T-helper 22 cell (primary cell): Measurements from ENCODE around the gene FADS1.
A peak's percentile ranks its signal among the peaks of the same experiment; 100 is the strongest.

Experiments used
- DNase-seq: peaks from one replicate; pipeline ENCODE4 v3.0.0-alpha.2; 2020; ENCODE audit warnings: low read depth

The FADS1 gene

GRCh38 chr11:61760946-61761345 is 55.9 kb downstream of the FADS1 start:
- no peak for DNase-seq

DNA sequence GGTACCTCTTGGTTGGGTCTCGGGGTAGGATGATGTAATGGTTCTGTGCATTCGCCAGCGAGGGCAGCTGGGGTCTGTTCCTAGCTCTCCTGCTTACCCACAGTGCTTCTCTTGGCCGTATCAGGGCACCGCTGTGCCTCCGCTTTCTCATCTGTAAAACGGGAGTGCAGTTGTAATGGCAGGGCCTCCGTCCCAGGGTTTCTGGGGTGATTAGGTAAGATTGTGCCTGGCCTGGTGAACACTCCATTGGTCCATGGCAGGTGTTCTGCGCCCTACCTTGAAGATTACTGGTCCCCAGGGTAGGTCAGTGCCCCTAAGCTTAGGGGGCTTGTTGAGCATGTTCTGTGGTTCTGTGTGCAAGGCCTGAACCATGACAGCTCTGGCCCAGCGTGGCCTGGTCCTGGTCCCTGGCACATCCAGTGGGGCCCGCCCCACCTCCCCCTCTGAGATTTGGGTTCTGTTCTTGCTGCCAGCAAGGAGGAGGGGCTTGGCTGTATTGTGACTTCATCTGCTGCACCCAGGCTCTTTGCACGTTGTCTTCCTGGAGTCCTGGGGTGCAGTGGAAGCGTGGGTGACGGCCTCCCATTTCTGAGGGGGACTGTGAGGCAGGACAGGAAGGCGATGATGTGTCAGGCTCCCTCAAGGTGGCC is 59.5 kb downstream of the FADS1 start:
- no peak for DNase-seq

DNA sequence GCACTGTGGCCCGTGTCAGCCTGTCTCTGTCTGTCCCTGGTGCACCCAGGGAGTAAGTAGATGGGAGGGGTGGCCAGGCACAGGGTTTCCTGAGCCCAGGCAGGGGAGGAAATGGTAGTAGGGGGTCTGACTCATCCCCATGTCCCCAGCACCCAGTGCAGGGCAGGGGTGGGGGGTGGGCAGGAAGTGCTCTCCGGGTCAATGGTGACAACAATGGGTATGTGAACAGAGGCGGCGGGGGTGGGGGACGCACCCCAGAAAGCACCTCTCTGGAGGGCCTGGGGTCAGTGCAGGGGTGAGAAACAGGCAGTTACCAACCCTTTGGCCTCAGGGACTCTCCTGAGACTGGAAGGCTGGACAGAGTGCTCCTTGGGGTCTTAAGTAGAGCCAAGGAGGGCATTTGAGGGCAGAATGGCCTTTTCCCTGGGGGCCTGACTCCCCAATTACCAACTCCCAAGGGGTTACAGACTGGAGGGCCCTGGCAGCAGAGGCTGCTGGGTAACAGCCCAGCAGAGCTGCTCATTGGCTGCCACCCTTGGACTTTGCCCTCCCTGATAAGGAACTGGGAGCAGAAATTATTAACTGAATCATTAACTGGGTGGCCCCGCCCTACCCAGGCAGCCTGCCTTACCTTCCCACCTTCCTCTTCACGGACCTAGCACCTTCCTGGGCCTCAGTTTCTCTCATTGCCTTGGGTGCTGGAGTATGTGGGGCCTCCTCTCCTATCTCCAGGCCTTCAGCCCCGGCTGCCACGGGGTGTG is 60.2 kb downstream of the FADS1 start:
- no peak for DNase-seq

DNA sequence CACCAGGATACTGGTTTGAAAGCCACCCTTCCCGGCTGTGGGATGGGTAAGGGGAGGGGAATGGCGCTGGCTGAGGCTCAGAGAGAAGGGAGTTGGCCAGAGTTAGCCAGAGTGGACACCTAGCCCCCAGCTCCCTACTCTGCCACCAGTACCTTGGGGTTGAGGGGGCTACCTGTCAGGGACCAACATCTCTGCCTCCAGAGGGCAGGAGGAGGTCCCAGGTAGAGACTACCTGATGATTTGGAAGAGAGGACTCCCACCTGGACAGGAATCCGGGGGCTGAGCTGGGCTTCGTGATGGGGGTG is 60.7 kb downstream of the FADS1 start:
- DNase-seq: no peak

DNA sequence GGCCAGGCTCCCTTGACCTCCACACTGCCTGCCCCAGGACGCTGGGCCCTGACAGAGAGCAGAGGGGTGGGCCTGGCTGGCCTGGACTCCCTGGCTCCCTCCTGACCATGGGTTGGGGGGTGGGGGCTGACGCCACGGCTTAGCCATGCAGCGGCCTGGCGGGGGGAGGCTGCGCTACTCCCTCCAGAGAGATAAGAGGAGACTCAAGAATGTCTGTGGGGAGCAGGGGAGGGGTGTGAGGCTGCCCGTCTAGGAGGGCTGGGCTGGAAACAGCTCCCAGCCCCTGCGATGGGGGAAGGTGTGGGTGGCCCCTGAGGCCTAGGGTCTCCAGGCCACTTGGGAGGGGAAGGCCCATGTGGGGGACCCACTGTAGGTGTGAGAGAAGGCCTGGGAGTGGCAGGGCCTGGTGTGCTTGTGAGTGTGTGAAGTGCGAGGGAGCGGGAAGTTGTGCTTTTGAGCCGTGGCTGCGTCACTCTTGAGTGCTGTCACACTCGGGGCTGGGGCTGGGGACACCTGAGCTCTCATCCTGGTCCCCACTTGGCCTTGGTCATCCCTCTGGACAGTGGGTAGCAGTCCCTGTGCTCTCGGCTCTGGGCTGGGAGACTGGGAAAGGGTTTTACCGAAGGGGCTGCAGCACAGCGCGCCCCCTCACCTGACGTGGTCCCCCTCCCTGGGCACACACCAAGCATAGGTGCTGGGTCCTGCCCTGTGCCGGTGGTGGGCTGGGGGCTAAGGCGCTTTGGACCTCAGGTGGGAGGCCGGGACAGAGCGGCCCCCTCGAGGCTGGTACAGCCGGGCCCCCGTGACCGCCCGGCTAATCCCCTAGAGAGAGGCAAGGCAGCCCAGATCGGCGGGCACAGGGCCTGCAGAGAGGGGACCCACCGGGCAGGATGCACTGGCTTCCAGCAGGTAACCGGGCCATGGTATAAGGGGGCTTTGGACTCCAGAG is 62.0 kb downstream of the FADS1 start:
- DNase-seq: no peak

GRCh38 chr11:61753672-61754071 is 63.1 kb downstream of the FADS1 start:
- DNase-seq: no peak

DNA sequence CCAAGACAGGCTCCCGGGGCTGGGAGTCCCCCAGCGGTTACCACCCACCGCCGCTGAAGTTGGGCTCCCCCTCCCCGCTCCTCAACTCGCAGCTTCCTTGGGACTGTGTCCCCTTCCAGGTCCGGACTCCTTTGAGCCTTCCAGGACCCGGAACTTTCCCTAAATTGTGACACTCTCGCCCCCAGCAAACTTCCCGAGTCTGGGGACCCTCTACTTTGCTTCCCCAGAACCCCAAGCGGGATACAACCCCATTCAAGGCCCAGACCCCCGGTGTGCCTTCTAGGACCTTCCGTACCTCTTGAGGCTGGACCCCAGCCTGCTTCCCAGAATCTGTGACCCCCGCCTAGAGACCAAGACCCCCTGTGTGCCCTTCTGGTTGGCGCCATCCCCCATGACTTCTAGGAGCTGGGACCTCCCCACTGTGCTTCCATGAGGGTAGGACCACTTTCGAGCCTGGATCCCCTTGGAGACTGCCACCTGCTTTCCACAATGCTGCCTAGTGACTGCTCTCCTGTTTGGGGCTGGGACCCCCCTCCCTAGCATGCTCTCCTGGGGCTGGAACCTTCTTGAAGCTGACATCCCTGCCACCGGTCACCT is 63.8 kb downstream of the FADS1 start:
- no peak for DNase-seq

- peak; percentile 30 for DNase-seq
These were observed 64.5 kb downstream of the FADS1 start, which contains the start of gene MYRF for GRCh38 chr11:61752117-61752924. TSS of gene MYRF (plus strand) at chr11:61752636. CDS start at chr11:61752745, 109 bp downstream.

DNA sequence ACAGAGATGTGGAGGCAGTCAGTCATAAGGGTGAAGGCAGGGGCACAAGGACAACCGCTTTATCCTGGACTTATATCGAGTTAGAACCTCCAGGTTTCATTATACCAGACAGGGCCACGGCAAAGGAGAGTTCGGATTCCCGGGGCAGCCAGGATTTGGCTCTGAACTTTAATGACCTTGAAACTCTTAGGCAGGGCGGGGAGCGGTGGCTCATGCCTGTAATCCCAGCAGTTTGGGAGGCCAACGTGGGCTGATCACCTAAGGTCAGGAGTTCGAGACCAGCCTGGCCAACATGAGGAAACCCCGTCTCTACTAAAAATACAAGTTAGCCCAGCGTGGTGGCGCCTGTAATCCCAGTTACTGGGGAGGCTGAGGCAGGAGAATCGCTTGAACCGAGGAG is 65.4 kb downstream of the FADS1 start:
- DNase-seq: no peak

DNA sequence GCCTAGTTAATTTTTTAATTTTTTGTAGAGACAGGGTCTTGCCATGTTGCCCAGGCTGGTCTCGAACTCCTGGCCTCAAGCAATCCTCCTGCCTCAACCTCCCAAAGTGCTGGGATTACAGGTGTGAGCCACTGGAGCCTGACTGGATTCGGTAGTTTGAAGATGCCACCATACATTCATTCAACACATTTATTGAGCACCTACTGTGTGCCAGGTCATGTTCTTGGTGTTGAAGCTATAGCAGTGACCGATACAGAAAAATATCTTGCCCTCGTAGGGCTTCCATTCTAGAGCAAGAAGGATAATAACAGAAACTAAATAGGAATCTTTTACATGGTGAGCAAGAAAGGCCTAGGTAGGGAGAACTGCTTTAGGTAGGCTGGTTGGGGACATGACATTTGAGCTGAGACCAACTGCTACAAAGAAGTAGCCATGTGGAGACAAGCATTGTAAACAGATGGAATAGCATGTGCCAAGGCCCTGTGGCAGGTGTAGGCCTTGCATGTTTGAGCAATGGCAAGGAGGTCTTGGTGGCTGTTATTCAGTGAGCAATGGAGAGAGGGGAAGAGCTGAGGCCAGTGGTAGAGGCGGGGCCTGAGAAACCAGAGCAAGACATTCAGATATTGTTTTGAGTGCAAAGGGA is 66.1 kb downstream of the FADS1 start:
- no peak for DNase-seq
